B cell (primary cell): Measurements from ENCODE around the gene NID1. TPM values are rescaled to one million over a fixed set of nuclear protein-coding genes. Genes with fewer than 3 reads are reported as not detected.

Experiments
- ATAC-seq: fragments of 200-7000 bp; cut with Tn5 transposase; one replicate; pipeline ENCODE4 v1.10.0; 2021; ENCODE audit warnings: low read depth, mild to moderate bottlenecking, moderate number of reproducible peaks, moderate library complexity
- CTCF ChIA-PET: fragments of 350-600 bp; sonication (Branson Sonifier 250); formaldehyde crosslinking; loops from one replicate; lab custom pipeline; 2021; ENCODE audit warnings: antibody characterized with exemption, inconsistent platforms; lab: Charles Lee
- POLR2A ChIA-PET: fragments of 350-600 bp; sonication (Branson Sonifier 250); formaldehyde crosslinking; loops from one replicate; lab custom pipeline; 2021; ENCODE audit warnings: antibody characterized with exemption; lab: Charles Lee
- DNase-seq: peaks from one replicate; pipeline ENCODE4 v3.0.0; 2013
- H2AFZ ChIP-seq: 2 replicates; pipeline ENCODE4 v1.6.1; 2012; ENCODE audit warnings: mild to moderate bottlenecking, low read depth, low read length; ENCODE audit not compliant: insufficient read depth, poor library complexity, severe bottlenecking
- H3K27ac ChIP-seq, 2 donors: 1 replicate in 1 of 2; 2 replicates in 1 of 2; pipeline ENCODE4 v1.5.1; 2012 to 2013; ENCODE audit warnings: low read length in 2 of 2, mild to moderate bottlenecking in 2 of 2, moderate library complexity in 1 of 2
- H3K27me3 ChIP-seq, 4 experiments: fragments of 200-600 bp in 1 of 4; sonication (generic) in 1 of 4; replicated peaks in 1 of 4; 1 replicate in 2 of 4; 2 replicates in 2 of 4; pipeline versions ENCODE4 v1.6.1 to v1.7.0; 2013 to 2016; ENCODE audit warnings: low read length in 3 of 4, mild to moderate bottlenecking in 2 of 4, mixed read lengths in 1 of 4, moderate library complexity in 1 of 4; ENCODE audit not compliant: insufficient read depth in 4 of 4, control insufficient read depth in 3 of 4; ENCODE audit errors: control extremely low read depth in 1 of 4
- H3K36me3 ChIP-seq, 2 experiments: replicated peaks in 1 of 2; 1 replicate in 1 of 2; 2 replicates in 1 of 2; pipeline versions ENCODE4 v1.6.1 to v1.7.1; 2013; ENCODE audit warnings: low read length in 1 of 2; ENCODE audit not compliant: insufficient read depth in 2 of 2, control insufficient read depth in 1 of 2; ENCODE audit errors: control extremely low read depth in 1 of 2, extremely low read depth in 1 of 2
- H3K4me1 ChIP-seq, 2 donors: fragments of 200-600 bp in 1 of 2; sonication (generic) in 1 of 2; 1 replicate in 1 of 2; 2 replicates in 1 of 2; pipeline versions ENCODE4 v1.5.1 to v1.6.1; 2013 to 2017; ENCODE audit warnings: low read length in 2 of 2; ENCODE audit not compliant: control insufficient read depth in 2 of 2, insufficient read depth in 2 of 2
- H3K4me2 ChIP-seq: replicated peaks from 2 replicates; pipeline ENCODE3; 2012; ENCODE audit warnings: mild to moderate bottlenecking, low read depth, low read length; ENCODE audit not compliant: poor library complexity, severe bottlenecking
- H3K4me3 ChIP-seq, 5 experiments: fragments of 200-600 bp in 1 of 5; sonication (generic) in 1 of 5; 1 replicate in 3 of 5; 2 replicates in 2 of 5; pipeline versions ENCODE4 v1.5.1 to v1.7.0; 2011 to 2016; ENCODE audit warnings: low read length in 4 of 5, mild to moderate bottlenecking in 4 of 5, low read depth in 2 of 5, control low read depth in 1 of 5, moderate library complexity in 1 of 5; ENCODE audit not compliant: insufficient read depth in 1 of 5; ENCODE audit errors: control extremely low read depth in 1 of 5, extremely low read depth in 1 of 5
- H3K79me2 ChIP-seq: fragments of 200-600 bp; sonication (generic); one replicate; pipeline ENCODE4 v1.6.0; 2016; ENCODE audit warnings: low read length; ENCODE audit not compliant: control insufficient read depth, insufficient read depth
- H3K9ac ChIP-seq: fragments of 200-600 bp; sonication (generic); 2 replicates; pipeline ENCODE4 v1.6.1; 2017; ENCODE audit warnings: mild to moderate bottlenecking, low read length, moderate library complexity
- H3K9me3 ChIP-seq, 3 donors: one replicate each; pipeline versions ENCODE4 v1.6.1 to v1.7.1; 2013; ENCODE audit warnings: low read length in 2 of 3; ENCODE audit not compliant: control insufficient read depth in 2 of 3, insufficient read depth in 1 of 3; ENCODE audit errors: control extremely low read depth in 1 of 3
- H4K20me1 ChIP-seq: 2 replicates; pipeline ENCODE4 v1.6.0; 2012; ENCODE audit warnings: mild to moderate bottlenecking, low read length; ENCODE audit not compliant: insufficient read depth, control insufficient read depth, poor library complexity, severe bottlenecking
- H3K27ac Mint-ChIP-seq: one replicate; pipeline ENCODE4 v1.8.0; 2021; ENCODE audit warnings: mixed read lengths
- H3K27me3 Mint-ChIP-seq: one replicate; pipeline ENCODE4 v1.8.0; 2021; ENCODE audit warnings: mixed read lengths
- H3K4me1 Mint-ChIP-seq: one replicate; pipeline ENCODE4 v1.8.0; 2021; ENCODE audit warnings: mixed read lengths
- H3K4me3 Mint-ChIP-seq: one replicate; pipeline ENCODE4 v1.8.0; 2021; ENCODE audit warnings: mixed read lengths
- H3K9me3 Mint-ChIP-seq: one replicate; pipeline ENCODE4 v1.8.0; 2022; ENCODE audit warnings: mixed read lengths; ENCODE audit not compliant: insufficient read depth
- EZH2 ChIP-seq: IDR thresholded peaks from 2 replicates; pipeline ENCODE4 v1.6.1; 2012; ENCODE audit warnings: borderline replicate concordance, low read depth, mild to moderate bottlenecking, moderate library complexity, low read length; ENCODE audit not compliant: insufficient read depth, poor library complexity, severe bottlenecking
- WGBS: methylation state at CpG from one replicate; pipeline ENCODE4 v1.1.5; 2013; ENCODE audit warnings: missing lambda C conversion rate; ENCODE audit not compliant: insufficient coverage; 5-methylcytosine and 5-hydroxymethylcytosine counted together
- intact Hi-C: fragments of 100-400 bp; cut with micrococcal nuclease; formaldehyde crosslinking; loops from one replicate; pipeline ENCODE4 v1.10.0; 2022
- polyA plus RNA-seq: library from polyadenylated mRNA; depleted of rRNA; stranded (reverse); fragments of >200 nt; gene quantifications from 2 replicates; pipeline ENCODE4 v1.2.3, GENCODE V29; 2012
- total RNA-seq, 2 donors: library from RNA; stranded (reverse); fragments of 120-200 nt in 1 of 2; gene quantifications; 1 replicate in 1 of 2; 2 replicates in 1 of 2; pipeline versions ENCODE4 v1.2.3 to v1.2.4, GENCODE V29; 2013 to 2022
- TF ChIP-seq, protein P1 (sequence below): fragments of 200-600 bp; IDR thresholded peaks from one replicate; pipeline ENCODE4 v1.8.0; 2022; ENCODE audit warnings: antibody characterized with exemption, mild to moderate bottlenecking

Gene NID1
- total and polyA plus RNA-seq, 2 donors (not counting 1 experiment from before 2014, with no cell fraction given), result 0.06 TPM; not detected in 1

DNA sequence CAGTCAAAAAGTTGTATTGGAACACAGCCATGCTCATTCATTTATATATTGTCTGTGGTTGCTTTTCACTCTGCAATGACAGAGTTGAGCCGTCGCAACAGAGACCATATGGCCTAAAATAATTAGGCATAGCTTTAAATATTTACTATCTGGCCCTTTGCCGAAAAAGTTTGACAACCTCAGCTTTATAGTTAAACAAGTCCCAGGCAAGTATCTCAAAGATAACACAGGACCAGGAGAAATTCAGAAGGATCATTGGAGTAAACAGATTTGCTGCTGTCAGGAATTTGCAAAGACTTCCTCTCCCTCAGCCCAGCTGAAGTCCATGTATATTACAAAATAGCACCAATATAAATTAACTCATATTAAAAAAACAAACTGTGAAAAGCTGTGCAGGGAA, 34.4 kb downstream of the NID1 start:
- no CpG with 5 or more reads among the region's 3 CpGs for WGBS
- intact Hi-C loops, result no loop called here
- H3K4me3 ChIP-seq, result no peak overlapping the region

DNA sequence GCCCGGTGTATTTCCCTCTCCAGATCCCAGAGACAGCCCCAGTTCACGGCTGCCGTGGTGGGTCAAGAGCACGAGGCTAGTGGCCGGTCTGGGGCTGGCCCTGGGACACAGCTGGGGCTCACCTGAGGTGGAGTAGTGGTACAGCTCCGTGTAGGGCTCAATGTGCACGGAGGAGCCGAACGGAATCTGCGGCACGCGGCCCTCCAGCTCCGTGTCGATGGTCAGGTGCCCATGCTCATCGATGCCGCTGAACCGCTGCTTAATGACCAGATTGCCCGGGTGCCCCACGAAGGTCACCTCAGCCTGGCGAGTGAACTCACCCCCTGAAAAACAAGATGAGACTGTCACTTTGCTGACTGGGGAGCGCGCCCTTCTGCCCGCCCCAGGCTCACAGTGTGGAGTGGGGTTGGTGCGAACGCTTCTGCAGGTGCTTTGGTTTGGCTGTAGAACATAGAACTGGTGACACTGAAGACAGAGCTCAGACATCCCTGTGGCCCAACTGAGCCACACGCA, 35.4 kb downstream of the NID1 start:
- Histone ChIP-seq H3K4me1 (no peaks in the 10 kb centered on the region), H2AFZ (no peak overlapping the region), H3K36me3 (no peaks in the 10 kb centered on the region), H3K4me2 (no peak overlapping the region), H3K9ac (no peak overlapping the region), H3K79me2 (no peaks in the 10 kb centered on the region), H3K27ac (no peak overlapping the region), H4K20me1 (no peaks in the 10 kb centered on the region), H3K4me3 (no peak overlapping the region), H3K9me3 (no peaks in the 10 kb centered on the region), H3K27me3 (no peaks in the 10 kb centered on the region)
- Mint-ChIP-seq H3K4me3 (no peak overlapping the region), H3K27me3 (no peaks in the 10 kb centered on the region), H3K9me3 (no peaks in the 10 kb centered on the region), H3K4me1 (no peaks in the 10 kb centered on the region), H3K27ac (no peak overlapping the region)
- ChIA-PET CTCF (interaction anchor here (0.6 kb wide), 1 partner anchor 452 kb away, joined by 3 read pairs; no protein-coding TSS in a partner anchor), POLR2A (no interaction called here)
- ATAC-seq (no peak), DNase-seq (no peak)
- TF ChIP-seq, protein P1, sequence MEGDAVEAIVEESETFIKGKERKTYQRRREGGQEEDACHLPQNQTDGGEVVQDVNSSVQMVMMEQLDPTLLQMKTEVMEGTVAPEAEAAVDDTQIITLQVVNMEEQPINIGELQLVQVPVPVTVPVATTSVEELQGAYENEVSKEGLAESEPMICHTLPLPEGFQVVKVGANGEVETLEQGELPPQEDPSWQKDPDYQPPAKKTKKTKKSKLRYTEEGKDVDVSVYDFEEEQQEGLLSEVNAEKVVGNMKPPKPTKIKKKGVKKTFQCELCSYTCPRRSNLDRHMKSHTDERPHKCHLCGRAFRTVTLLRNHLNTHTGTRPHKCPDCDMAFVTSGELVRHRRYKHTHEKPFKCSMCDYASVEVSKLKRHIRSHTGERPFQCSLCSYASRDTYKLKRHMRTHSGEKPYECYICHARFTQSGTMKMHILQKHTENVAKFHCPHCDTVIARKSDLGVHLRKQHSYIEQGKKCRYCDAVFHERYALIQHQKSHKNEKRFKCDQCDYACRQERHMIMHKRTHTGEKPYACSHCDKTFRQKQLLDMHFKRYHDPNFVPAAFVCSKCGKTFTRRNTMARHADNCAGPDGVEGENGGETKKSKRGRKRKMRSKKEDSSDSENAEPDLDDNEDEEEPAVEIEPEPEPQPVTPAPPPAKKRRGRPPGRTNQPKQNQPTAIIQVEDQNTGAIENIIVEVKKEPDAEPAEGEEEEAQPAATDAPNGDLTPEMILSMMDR, result no peak
- 93% methylated on average over 25 of the region's 26 CpGs for WGBS
- intact Hi-C loops, result no loop called here

More for the DNA sequence above, 34.4 kb downstream of the NID1 start:
- Histone ChIP-seq H3K4me1 (no peaks in the 10 kb centered on the region), H3K27ac (no peak overlapping the region), H3K36me3 (no peaks in the 10 kb centered on the region), H3K9ac (no peak overlapping the region), H4K20me1 (no peaks in the 10 kb centered on the region), H2AFZ (no peak overlapping the region), H3K4me2 (no peak overlapping the region), H3K9me3 (no peaks in the 10 kb centered on the region), H3K27me3 (no peaks in the 10 kb centered on the region), H3K79me2 (no peaks in the 10 kb centered on the region)
- Mint-ChIP-seq H3K9me3 (no peaks in the 10 kb centered on the region), H3K27ac (no peak overlapping the region), H3K27me3 (peaks cover under 1% of the 10 kb centered on the region), H3K4me1 (no peaks in the 10 kb centered on the region), H3K4me3 (no peak overlapping the region)
- TF ChIP-seq EZH2, result no peak
- TF ChIP-seq, protein P1, result no peak
- no peak for DNase-seq
- ChIA-PET POLR2A (no interaction called here), CTCF (no interaction called here)
- no peak for ATAC-seq
